Heart left ventricle (tissue), 16 donors: ENCODE results near the gene DUSP22. TPM values are rescaled to one million over a fixed set of nuclear protein-coding genes. Genes with fewer than 3 reads are reported as not detected.

Experiments
- ATAC-seq, 4 donors: fragments of 200-7000 bp; cut with Tn5 transposase; one replicate each; pipeline ENCODE4 v1.9.1; 2020 to 2022; ENCODE audit warnings: moderate library complexity in 4 of 4, mild to moderate bottlenecking in 3 of 4, moderate number of reproducible peaks in 1 of 4
- DNase-seq, 5 donors: peaks; one replicate each; pipeline ENCODE4 v3.0.0-alpha.2; 2020
- H3K27ac ChIP-seq, 12 donors: fragments of 200-600 bp; sonication (generic) in 4 of 12; one replicate each; pipeline versions ENCODE4 v1.5.0 to v1.8.0; 2016 to 2022; ENCODE audit warnings: mild to moderate bottlenecking in 2 of 12
- H3K27me3 ChIP-seq, 9 donors: fragments of 200-600 bp; sonication (generic) in 2 of 9; one replicate each; pipeline versions ENCODE4 v1.5.1 to v1.8.0; 2016 to 2022; ENCODE audit warnings: mild to moderate bottlenecking in 3 of 9
- H3K36me3 ChIP-seq, 9 donors: fragments of 200-600 bp; sonication (generic) in 2 of 9; one replicate each; pipeline versions ENCODE4 v1.5.0 to v1.8.0; 2018 to 2022; ENCODE audit warnings: mild to moderate bottlenecking in 2 of 9
- H3K4me1 ChIP-seq, 12 donors: fragments of 200-600 bp; sonication (generic) in 4 of 12; one replicate each; pipeline versions ENCODE4 v1.5.0 to v1.8.0; 2016 to 2022; ENCODE audit warnings: mild to moderate bottlenecking in 3 of 12
- H3K4me3 ChIP-seq, 12 donors: fragments of 200-600 bp; sonication (generic) in 4 of 12; one replicate each; pipeline versions ENCODE4 v1.5.0 to v1.8.0; 2017 to 2022; ENCODE audit warnings: mild to moderate bottlenecking in 9 of 12, moderate library complexity in 4 of 12
- H3K9me3 ChIP-seq, 12 donors: fragments of 200-600 bp; sonication (generic) in 4 of 12; one replicate each; pipeline versions ENCODE4 v1.5.0 to v1.8.0; 2016 to 2022; ENCODE audit warnings: mild to moderate bottlenecking in 1 of 12
- CTCF ChIP-seq, 12 donors: fragments of 200-600 bp; sonication (generic) in 4 of 12; IDR thresholded peaks; one replicate each; pipeline versions ENCODE4 v1.5.0 to v1.8.0; 2018 to 2022; ENCODE audit warnings: antibody characterized with exemption in 12 of 12, mild to moderate bottlenecking in 5 of 12
- POLR2A ChIP-seq, 2 donors: fragments of 450-650 bp; IDR thresholded peaks; one replicate each; pipeline ENCODE4 v1.6.1; 2017; ENCODE audit warnings: antibody characterized with exemption in 2 of 2, mild to moderate bottlenecking in 2 of 2, moderate library complexity in 2 of 2
- WGBS, 4 donors: extraction: QIAGEN DNeasy Blood & Tissue Kit in 2 of 4; methylation state at CpG; one replicate each; pipeline versions ENCODE4 v1.1.5 to v1.1.7; 2013 to 2018; 5-methylcytosine and 5-hydroxymethylcytosine counted together
- intact Hi-C, 10 donors: fragments of 100-400 bp; cut with DNase I; formaldehyde crosslinking; loops; one replicate each; pipeline versions ENCODE4 v1.11.1 to v1.14.2; 2022
- polyA plus RNA-seq, 2 donors: library from polyadenylated mRNA; stranded (reverse); fragments of 200-250 nt; gene quantifications; one replicate each; pipeline ENCODE4 v1.2.3, GENCODE V29; 2013
- total RNA-seq, 9 donors: library from RNA; depleted of rRNA in 2 of 9; stranded (reverse); fragments of >200 nt in 2 of 9; fragmentation: NEBNext Ultra II Directional in 3 of 9; extraction: Animal tissue kit (Norgen Biotek cat#: 25700) in 3 of 9; gene quantifications; one replicate each; pipeline versions ENCODE4 v1.1.0 to v1.2.4, GENCODE V29; 2016 to 2023
- donor health status: ischemic (EF 13 %, LVEDD 7.1; RV severe dilation, severe dysfunction).
- donor health status: healthy with polysubstance abuse.
- donor health status: DM: no; HTN: yes; CAD: no.
- donor health status: DM: no; HTN: no; CAD: no.
- donor health status: ischemic (EF 25% LVEDD 6.9; RV normal size, moderate dysfunction).
- donor health status: ischemic (EF 25% LVEDD 5.7; RV mildly dilated, moderate dysfunction).
- donor health status: healthy.
- donor health status: DM: yes; HTN: yes; CAD: no.
- donor health status: ischemic (EF 35%, LVEDD 5.7; RV mildly dilated, moderate dysfunction).
- donor health status: nonischemic (EF 11% LVEDD 7.7; RV severe dilation, severe dysfunction).
- donor health status: DM: yes; HTN: yes; CAD: no.
- donor health status: PGD.
- donor health status: ischemic (EF 29% LVEDD 5.4; RV normal size, mild dysfunction).
- donor health status: nonischemic (EF 23%, LVEDD 6.1; RV moderate dilation, normal function).

The DUSP22 gene
- total and polyA plus RNA-seq, 11 donors: 33.4 to 79.9 (median 48.2) TPM

DNA sequence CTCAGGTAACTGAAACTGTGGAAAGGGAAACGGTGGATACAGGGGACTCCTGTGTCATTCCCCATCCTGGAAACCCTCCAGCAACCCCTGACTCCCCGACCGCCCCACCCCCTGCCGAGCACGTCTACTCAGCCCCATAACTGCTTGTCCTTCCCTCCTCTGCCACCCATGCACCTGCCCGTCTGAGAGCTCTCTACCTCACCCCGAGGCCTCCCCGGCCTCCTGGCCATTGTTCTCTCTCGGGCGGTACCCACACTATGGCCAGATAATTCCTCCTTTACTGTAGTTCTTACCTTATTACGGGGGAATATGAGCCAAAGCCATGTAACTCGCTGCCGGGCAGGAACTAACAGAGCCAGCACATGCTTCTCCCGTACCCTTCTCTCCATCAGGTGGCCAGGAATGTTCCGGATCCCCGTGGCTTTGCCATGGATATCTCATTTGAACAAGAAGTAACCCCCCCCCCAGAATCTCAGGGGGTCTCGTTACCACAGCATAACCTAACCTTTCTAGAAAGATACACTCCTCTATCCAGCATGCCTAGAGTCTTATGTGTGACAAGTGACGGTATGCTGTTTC lies 94.5 kb downstream of the DUSP22 start:
- DNase-seq (no peak), ATAC-seq (no peak)
- no peak for TF ChIP-seq CTCF (IDR thresholded peaks at IDR 0.05)
- TF ChIP-seq POLR2A (IDR thresholded peaks at IDR 0.05): no peak
- no peaks in the 10 kb centered on the region for H3K9me3 ChIP-seq
- no peak overlapping the region for H3K27ac ChIP-seq
- H3K36me3 ChIP-seq: no peaks in the 10 kb centered on the region
- peaks cover 7 to 89% (median 38%) of the 10 kb centered on the region in 9 donors for H3K27me3 ChIP-seq
- WGBS, 4 donors: 86 to 89% (median 88%) methylated on average over 18 of the region's 18 CpGs
- peaks cover 0 to 11% (median 4%) of the 10 kb centered on the region in 12 donors for H3K4me1 ChIP-seq
- intact Hi-C loops: loop anchor here in 1 of 10 donors (10.0 kb wide), 1 partner anchor 182 kb away; no protein-coding TSS in a partner anchor
- H3K4me3 ChIP-seq: no peak overlapping the region

DNA sequence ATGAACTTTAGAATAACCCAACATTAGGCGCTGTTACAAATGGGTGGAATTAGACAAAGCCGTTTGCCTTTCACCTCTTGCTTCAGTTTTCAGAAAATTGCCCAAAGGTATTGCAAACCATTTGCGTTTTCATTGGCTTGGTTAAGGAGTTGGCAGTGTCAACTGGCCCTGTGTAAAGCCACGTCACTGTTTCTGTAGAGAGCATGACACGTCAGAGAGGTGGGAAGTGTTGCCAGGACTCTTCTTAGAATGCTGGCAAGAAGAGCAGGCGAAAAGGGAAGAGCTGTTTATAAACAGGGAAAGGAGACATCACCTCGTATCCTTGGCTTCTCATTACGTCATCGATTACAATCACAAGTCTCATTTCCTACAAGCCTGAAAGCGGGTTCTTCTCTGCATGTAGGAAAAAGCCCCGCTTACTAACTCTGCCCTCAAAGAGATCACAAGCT lies 95.0 kb downstream of the DUSP22 start:
- no peaks in the 10 kb centered on the region for H3K36me3 ChIP-seq
- H3K27me3 ChIP-seq: peaks cover 13 to 89% (median 43%) of the 10 kb centered on the region in 9 donors
- TF ChIP-seq POLR2A (IDR thresholded peaks at IDR 0.05) (no peak), CTCF (IDR thresholded peaks at IDR 0.05) (no peak)
- H3K9me3 ChIP-seq: no peaks in the 10 kb centered on the region
- H3K4me1 ChIP-seq: peaks cover 3 to 17% (median 9%) of the 10 kb centered on the region in 12 donors
- no peak for DNase-seq
- ATAC-seq: peak in 2 of 4 donors; percentile 27 to 67
- intact Hi-C loops: loop anchor here in 1 of 10 donors (10.0 kb wide), 1 partner anchor 183 kb away; no protein-coding TSS in a partner anchor
- H3K4me3 ChIP-seq: no peak overlapping the region
- no peak overlapping the region for H3K27ac ChIP-seq
- WGBS, 4 donors: 49 to 64% (median 61%) methylated on average over 11 of the region's 11 CpGs

- DNase-seq (no peak), ATAC-seq (no peak)
- Histone ChIP-seq H3K4me3 (no peak overlapping the region), H3K27me3 (peaks cover 22 to 93% (median 54%) of the 10 kb centered on the region in 9 donors), H3K27ac (no peak overlapping the region), H3K4me1 (peaks cover 3 to 27% (median 17%) of the 10 kb centered on the region in 12 donors), H3K9me3 (no peaks in the 10 kb centered on the region), H3K36me3 (no peaks in the 10 kb centered on the region)
- intact Hi-C loops: loop anchor here in 1 of 10 donors (10.0 kb wide), 1 partner anchor 184 kb away; no protein-coding TSS in a partner anchor
- no peak for TF ChIP-seq CTCF (IDR thresholded peaks at IDR 0.05)
- 80 to 87% (median 84%) methylated on average over 10 of the region's 10 CpGs for WGBS, 4 donors
These were observed 96.1 kb downstream of the DUSP22 start for GRCh38 chr6:388202-388903.

DNA sequence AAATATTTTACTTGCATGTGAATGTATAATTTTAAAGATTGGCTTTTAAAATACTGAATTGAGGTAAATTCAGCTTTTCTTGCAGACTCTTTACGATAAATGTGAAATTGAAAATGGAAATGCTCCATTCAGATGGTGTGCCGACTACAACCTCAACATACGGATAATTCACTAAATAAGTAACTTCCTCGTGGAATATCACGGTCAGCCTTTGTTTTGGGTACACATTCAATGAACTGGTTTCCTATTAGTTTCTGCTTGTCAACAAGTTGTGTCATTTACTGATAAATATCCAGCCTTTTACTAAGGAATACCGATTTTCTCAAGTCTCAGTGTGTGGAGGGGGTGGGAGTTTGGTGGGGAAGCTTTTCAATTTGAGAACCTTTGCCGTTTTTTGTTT lies 96.9 kb downstream of the DUSP22 start:
- Histone ChIP-seq H3K9me3 (no peaks in the 10 kb centered on the region), H3K27me3 (peaks cover 28 to 95% (median 61%) of the 10 kb centered on the region in 9 donors), H3K4me1 (peaks cover 3 to 33% (median 19%) of the 10 kb centered on the region in 12 donors), H3K27ac (no peak overlapping the region), H3K4me3 (no peak overlapping the region), H3K36me3 (no peaks in the 10 kb centered on the region)
- DNase-seq (no peak), ATAC-seq (no peak)
- WGBS, 4 donors: 76 to 85% (median 81%) methylated on average over 7 of the region's 7 CpGs
- intact Hi-C loops: loop anchor here in 1 of 10 donors (10.0 kb wide), 1 partner anchor 184 kb away; no protein-coding TSS in a partner anchor
- TF ChIP-seq POLR2A (IDR thresholded peaks at IDR 0.05): no peak
- TF ChIP-seq CTCF (IDR thresholded peaks at IDR 0.05): no peak
